Pancreas (tissue), 10 donors: ENCODE measurements around the gene FAM83F. TPM values are rescaled to one million over a fixed set of nuclear protein-coding genes. Genes with fewer than 3 reads are reported as not detected.

ENCODE experiments used
- ATAC-seq, 4 donors: fragments of 200-7000 bp; cut with Tn5 transposase; one replicate each; pipeline versions ENCODE4 v1.8.0 to v1.9.1; 2020; ENCODE audit warnings: mild to moderate bottlenecking in 4 of 4, moderate library complexity in 4 of 4
- DNase-seq, 6 donors: peaks; one replicate each; pipeline ENCODE4 v3.0.0-alpha.2; 2020
- FAIRE-seq: peaks from 2 replicates; lab custom pipeline; 2012; peaks lifted over from hg19 to GRCh38; lab: Jason Lieb, UNC
- H3K27ac ChIP-seq, 4 donors: fragments of 200-600 bp; sonication (generic); 1 replicate in 3 of 4; 2 replicates in 1 of 4; pipeline versions ENCODE4 v1.5.0 to v1.8.0; 2020
- H3K27me3 ChIP-seq, 4 donors: fragments of 200-600 bp; one replicate each; pipeline ENCODE4 v1.8.0; 2021
- H3K36me3 ChIP-seq, 3 donors: fragments of 200-600 bp; sonication (generic) in 1 of 3; one replicate each; pipeline versions ENCODE4 v1.5.0 to v1.8.0; 2020 to 2021
- H3K4me1 ChIP-seq, 3 donors: fragments of 200-600 bp; one replicate each; pipeline ENCODE4 v1.8.0; 2021
- H3K4me3 ChIP-seq, 4 donors: fragments of 200-600 bp; sonication (generic) in 2 of 4; one replicate each; pipeline versions ENCODE4 v1.5.0 to v1.8.0; 2020 to 2021
- H3K9me3 ChIP-seq, 4 donors: fragments of 200-600 bp; one replicate each; pipeline ENCODE4 v1.8.0; 2021
- WGBS, 2 donors: extraction: QIAGEN DNeasy Blood & Tissue Kit; methylation state at CpG; one replicate each; pipeline ENCODE4 v1.1.7; 2013; 5-methylcytosine and 5-hydroxymethylcytosine counted together
- intact Hi-C, 3 donors: fragments of 100-400 bp; cut with DNase I; formaldehyde crosslinking; loops; one replicate each; pipeline versions ENCODE4 v1.11.1 to v1.14.2; 2022
- polyA plus RNA-seq, 2 donors: library from polyadenylated mRNA; stranded (reverse); fragments of 200-250 nt; gene quantifications; one replicate each; pipeline ENCODE4 v1.2.3, GENCODE V29; 2013
- total RNA-seq, 6 donors: library from RNA; stranded (reverse); fragmentation: NEBNext Ultra II Directional in 4 of 6; extraction: Animal tissue kit (Norgen Biotek cat#: 25700) in 4 of 6; gene quantifications; one replicate each; pipeline versions ENCODE4 v1.2.1 to v1.2.4, GENCODE V29; 2021 to 2023
- TF ChIP-seq, protein P1 (sequence below), 4 donors: fragments of 200-600 bp; sonication (generic) in 3 of 4; IDR thresholded peaks; one replicate each; pipeline versions ENCODE4 v1.5.0 to v1.8.0; 2021; ENCODE audit warnings: antibody characterized with exemption in 4 of 4
- donor health status: healthy with polysubstance abuse.
- donor health status: DM: no; HTN: no; CAD: no; lungs with moderate emphysema.
- donor health status: DM: no; HTN: no; CAD: no.
- donor health status: control.
- donor health status: control.
- donor health status: Bipolar disorder and iron deficiency.
- donor health status: DM: yes; HTN: yes; CAD: no.
- donor health status: DM: no; HTN: no; CAD: no.
- donor health status: DM: no; HTN: no; CAD: no.
- donor health status: DM: yes; HTN: yes; CAD: no.

FAM83F gene
- total and polyA plus RNA-seq, 8 donors: 4.9 to 19.8 (median 15.5) TPM

DNA sequence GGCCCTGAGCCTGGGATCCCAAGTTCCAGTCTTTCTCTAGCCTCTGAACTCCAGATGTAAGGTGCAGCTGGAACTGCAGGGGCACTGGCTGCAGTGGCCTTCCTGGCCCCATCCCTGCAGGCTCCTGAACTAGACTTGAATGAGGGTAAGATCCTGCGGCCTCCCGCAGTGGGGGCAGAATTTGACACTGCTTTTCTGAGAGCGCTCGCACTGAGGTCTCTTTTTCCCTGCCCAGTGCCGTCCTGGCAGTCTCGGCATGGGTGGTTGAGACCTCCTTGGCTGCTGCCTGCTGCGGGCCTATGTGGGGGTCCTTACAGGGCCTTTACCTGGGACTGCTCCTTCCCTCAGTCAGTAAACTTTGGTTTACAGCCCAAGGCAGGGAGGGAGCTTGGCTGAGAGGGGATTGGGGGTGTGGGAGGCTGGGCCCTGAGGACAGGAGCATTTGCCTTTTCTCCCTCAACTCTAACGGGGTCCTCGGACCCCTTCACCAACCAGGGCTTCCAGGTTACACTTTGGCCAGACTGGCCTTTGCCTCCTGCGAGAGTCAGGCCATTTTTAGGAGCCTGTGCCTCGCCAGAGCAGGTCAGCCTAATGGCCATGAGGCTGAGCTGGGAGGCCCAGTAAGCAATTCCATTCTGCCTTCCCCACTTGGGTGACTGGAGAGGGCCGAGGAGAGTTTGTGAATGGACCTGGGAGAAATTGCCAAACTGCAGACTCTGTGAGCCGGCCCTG is 35.4 kb downstream of the FAM83F start:
- no peak overlapping the region for H3K27ac ChIP-seq
- intact Hi-C loops: no loop called here
- no peaks in the 10 kb centered on the region for H3K27me3 ChIP-seq
- no peak for FAIRE-seq
- H3K4me1 ChIP-seq: no peaks in the 10 kb centered on the region
- no peak overlapping the region for H3K4me3 ChIP-seq
- peaks cover 0 to 13% (median 7%) of the 10 kb centered on the region in 3 donors for H3K36me3 ChIP-seq
- WGBS, 2 donors: 92 to 94% methylated on average over 13 of the region's 13 CpGs
- no peak for ATAC-seq
- TF ChIP-seq, protein P1, sequence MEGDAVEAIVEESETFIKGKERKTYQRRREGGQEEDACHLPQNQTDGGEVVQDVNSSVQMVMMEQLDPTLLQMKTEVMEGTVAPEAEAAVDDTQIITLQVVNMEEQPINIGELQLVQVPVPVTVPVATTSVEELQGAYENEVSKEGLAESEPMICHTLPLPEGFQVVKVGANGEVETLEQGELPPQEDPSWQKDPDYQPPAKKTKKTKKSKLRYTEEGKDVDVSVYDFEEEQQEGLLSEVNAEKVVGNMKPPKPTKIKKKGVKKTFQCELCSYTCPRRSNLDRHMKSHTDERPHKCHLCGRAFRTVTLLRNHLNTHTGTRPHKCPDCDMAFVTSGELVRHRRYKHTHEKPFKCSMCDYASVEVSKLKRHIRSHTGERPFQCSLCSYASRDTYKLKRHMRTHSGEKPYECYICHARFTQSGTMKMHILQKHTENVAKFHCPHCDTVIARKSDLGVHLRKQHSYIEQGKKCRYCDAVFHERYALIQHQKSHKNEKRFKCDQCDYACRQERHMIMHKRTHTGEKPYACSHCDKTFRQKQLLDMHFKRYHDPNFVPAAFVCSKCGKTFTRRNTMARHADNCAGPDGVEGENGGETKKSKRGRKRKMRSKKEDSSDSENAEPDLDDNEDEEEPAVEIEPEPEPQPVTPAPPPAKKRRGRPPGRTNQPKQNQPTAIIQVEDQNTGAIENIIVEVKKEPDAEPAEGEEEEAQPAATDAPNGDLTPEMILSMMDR (IDR thresholded peaks at IDR 0.05): no peak
- DNase-seq: no peak
- no peaks in the 10 kb centered on the region for H3K9me3 ChIP-seq

DNA sequence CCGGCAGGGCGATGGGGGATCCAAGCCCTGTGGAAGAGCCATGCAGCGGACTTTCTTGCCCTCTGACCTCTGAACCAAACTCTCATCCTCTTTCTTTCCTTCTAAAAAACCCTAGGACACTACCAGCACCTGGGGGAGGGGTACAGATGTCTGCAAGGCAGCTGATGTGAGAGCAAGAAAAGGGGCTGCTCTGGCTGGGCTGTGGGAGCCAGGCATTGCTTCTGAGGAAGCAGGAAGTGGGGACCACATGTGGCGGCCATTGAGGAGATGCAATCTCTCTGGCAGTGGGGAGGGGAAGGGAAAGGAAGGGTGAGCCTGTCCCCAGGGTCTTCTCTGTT is 36.0 kb downstream of the FAM83F start:
- no peak for FAIRE-seq
- no peak for ATAC-seq
- no peaks in the 10 kb centered on the region for H3K27me3 ChIP-seq
- H3K9me3 ChIP-seq: no peaks in the 10 kb centered on the region
- intact Hi-C loops: no loop called here
- H3K36me3 ChIP-seq: peaks cover 0 to 13% (median 7%) of the 10 kb centered on the region in 3 donors
- H3K4me1 ChIP-seq: no peaks in the 10 kb centered on the region
- WGBS, 2 donors: 88 to 90% methylated on average over 4 of the region's 4 CpGs
- H3K4me3 ChIP-seq: no peak overlapping the region
- TF ChIP-seq, protein P1 (IDR thresholded peaks at IDR 0.05): no peak
- no peak for DNase-seq
- H3K27ac ChIP-seq: no peak overlapping the region

DNA sequence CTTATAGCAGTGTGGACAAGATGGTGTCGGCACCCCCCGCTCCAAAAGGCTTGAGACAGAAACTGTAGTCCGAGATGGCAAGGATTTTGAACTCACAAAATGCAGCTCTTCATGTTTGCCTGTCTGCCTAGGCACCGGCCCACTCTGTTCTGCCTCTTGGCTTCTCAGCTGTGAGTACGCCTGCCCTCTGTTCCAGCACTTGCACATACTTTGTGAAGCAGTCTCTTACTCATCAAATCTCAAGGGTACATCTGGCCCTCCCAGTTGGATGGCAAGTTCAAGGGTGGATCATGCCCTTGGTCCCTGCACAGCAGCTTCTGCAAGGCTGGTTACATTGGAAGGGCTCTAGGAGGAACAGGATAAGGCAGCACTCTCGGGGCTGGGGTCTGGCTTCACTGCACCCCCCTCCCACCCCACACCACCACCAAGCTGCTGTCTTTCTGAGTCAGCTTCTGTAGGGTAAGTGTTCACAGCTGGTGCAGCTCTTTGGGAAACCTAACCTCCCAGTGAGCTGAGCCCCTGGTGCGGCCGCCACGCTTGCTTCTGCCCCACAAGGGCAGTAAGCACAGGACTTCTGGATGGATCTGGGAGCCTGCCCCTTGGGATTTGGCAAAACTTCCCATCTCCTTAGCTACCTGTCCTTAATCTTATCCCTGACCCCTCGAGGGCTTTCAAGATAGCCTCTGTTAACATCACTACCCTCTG is 37.2 kb downstream of the FAM83F start:
- Histone ChIP-seq H3K27me3 (no peaks in the 10 kb centered on the region), H3K4me1 (no peaks in the 10 kb centered on the region), H3K4me3 (no peak overlapping the region), H3K9me3 (no peaks in the 10 kb centered on the region), H3K27ac (no peak overlapping the region), H3K36me3 (peaks cover 0 to 13% (median 7%) of the 10 kb centered on the region in 3 donors)
- ATAC-seq: peak in 1 of 4 donors; percentile 8
- FAIRE-seq: no peak
- intact Hi-C loops: no loop called here
- 92 to 96% methylated on average over 10 of the region's 10 CpGs for WGBS, 2 donors
- TF ChIP-seq, protein P1 (IDR thresholded peaks at IDR 0.05): no peak
- no peak for DNase-seq

DNA sequence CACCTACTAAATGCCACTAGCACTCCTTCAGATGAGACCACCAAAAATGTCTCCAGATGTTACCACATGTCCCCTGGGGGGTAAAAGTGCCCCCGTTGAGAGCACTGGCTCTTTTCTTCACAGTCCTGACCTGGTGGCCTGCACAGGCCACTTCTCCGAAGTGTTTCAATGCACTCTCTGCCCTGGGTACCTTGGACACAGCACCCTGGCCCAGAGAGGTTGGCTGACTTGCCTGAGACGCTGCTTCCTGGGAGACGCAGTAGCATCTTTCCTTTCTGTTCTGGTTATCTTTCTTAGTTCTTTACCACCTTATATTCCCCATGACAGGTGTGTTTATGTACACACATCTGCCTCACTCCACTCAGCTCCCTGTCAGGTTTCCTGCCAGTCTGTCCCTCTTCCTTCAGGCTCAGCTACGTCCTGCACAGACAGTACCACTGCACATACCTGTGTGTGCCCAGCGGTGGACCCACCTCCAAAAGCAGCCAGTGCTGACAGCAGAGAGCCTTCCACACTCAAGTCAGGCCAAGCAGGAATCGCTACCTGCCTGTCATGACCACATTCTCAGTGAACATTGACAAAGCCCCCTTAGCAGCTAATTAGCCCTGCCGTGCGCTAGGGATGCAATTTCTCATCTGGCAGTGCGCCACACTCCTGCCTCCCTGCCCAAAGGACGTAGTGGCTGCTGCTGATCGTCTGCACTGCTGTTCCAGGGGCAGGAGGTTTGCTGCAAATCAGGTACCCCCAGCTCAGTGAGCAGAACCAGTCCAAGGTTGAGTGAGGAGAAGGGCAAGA is 39.0 kb downstream of the FAM83F start:
- intact Hi-C loops: no loop called here
- no peaks in the 10 kb centered on the region for H3K4me1 ChIP-seq
- FAIRE-seq: no peak

More for the DNA sequence above, 39.0 kb downstream of the FAM83F start:
- 79 to 82% methylated on average over 12 of the region's 12 CpGs for WGBS, 2 donors
- H3K4me3 ChIP-seq: no peak overlapping the region
- H3K27ac ChIP-seq: no peak overlapping the region
- H3K36me3 ChIP-seq: peaks cover 0 to 8% (median 7%) of the 10 kb centered on the region in 3 donors
- H3K9me3 ChIP-seq: no peaks in the 10 kb centered on the region
- DNase-seq (no peak), ATAC-seq (no peak)
- no peaks in the 10 kb centered on the region for H3K27me3 ChIP-seq
- TF ChIP-seq, protein P1 (IDR thresholded peaks at IDR 0.05): no peak
